Tibial artery (tissue), 4 donors: Measurements from ENCODE around the gene ACTA2.

Experiments
- DNase-seq, 2 donors: peaks; one replicate each; pipeline ENCODE4 v3.0.0-alpha.2; 2019
- H3K27ac ChIP-seq, 2 donors: fragments of 200-600 bp; sonication (generic) in 1 of 2; 1 replicate in 1 of 2; 2 replicates in 1 of 2; pipeline ENCODE4 v1.5.1; 2018 to 2019; ENCODE audit warnings: mild to moderate bottlenecking in 1 of 2
- H3K27me3 ChIP-seq, 2 donors: fragments of 200-600 bp; sonication (generic) in 1 of 2; one replicate each; pipeline versions ENCODE4 v1.5.1 to v1.6.0; 2016 to 2019
- H3K36me3 ChIP-seq, 3 donors: fragments of 200-600 bp; sonication (generic) in 2 of 3; one replicate each; pipeline ENCODE4 v1.5.1; 2016 to 2019; ENCODE audit warnings: mild to moderate bottlenecking in 2 of 3
- H3K4me1 ChIP-seq, 4 donors: fragments of 200-600 bp; sonication (generic) in 2 of 4; 1 replicate in 3 of 4; 2 replicates in 1 of 4; pipeline ENCODE4 v1.5.1; 2016 to 2019
- H3K4me3 ChIP-seq, 2 donors: fragments of 200-600 bp; sonication (generic) in 1 of 2; 1 replicate in 1 of 2; 2 replicates in 1 of 2; pipeline ENCODE4 v1.5.1; 2018 to 2019; ENCODE audit warnings: mild to moderate bottlenecking in 2 of 2
- H3K9me3 ChIP-seq, 3 donors: fragments of 200-600 bp; sonication (generic) in 1 of 3; one replicate each; pipeline ENCODE4 v1.5.1; 2016 to 2019
- CTCF ChIP-seq, 2 experiments: fragments of 200-600 bp in 1 of 2; fragments of 450-650 bp in 1 of 2; IDR thresholded peaks; one replicate each; pipeline ENCODE4 v1.5.1; 2017 to 2019; ENCODE audit warnings: antibody characterized with exemption in 2 of 2, mild to moderate bottlenecking in 1 of 2, moderate library complexity in 1 of 2
- intact Hi-C: fragments of 100-400 bp; cut with DNase I; formaldehyde crosslinking; loops from one replicate; pipeline ENCODE4 v1.15.0; 2023; ENCODE audit warnings: low total_unique reads

The ACTA2 gene

GRCh38 chr10:88961266-88961665 is 8.7 kb upstream of the ACTA2 start:
- intact Hi-C loops: no loop called here
- peak overlapping the region in 1 of 2 donors; percentile 23 for H3K27ac ChIP-seq

GRCh38 chr10:88960802-88961201 is 8.2 kb upstream of the ACTA2 start:
- intact Hi-C loops: no loop called here
- Histone ChIP-seq H3K36me3 (no peaks in the 10 kb centered on the region), H3K9me3 (no peaks in the 10 kb centered on the region), H3K4me1 (peaks cover 0 to 79% (median 10%) of the 10 kb centered on the region in 4 donors), H3K4me3 (no peak overlapping the region), H3K27me3 (no peaks in the 10 kb centered on the region), H3K27ac (peak overlapping the region in 1 of 2 donors; percentile 23)
- no peak for DNase-seq
- TF ChIP-seq CTCF (IDR thresholded peaks at IDR 0.05): no peak

More at GRCh38 chr10:88961266-88961665, 8.7 kb upstream of the ACTA2 start:
- DNase-seq: no peak
- no peak for TF ChIP-seq CTCF (IDR thresholded peaks at IDR 0.05)
- H3K9me3 ChIP-seq: no peaks in the 10 kb centered on the region
- no peaks in the 10 kb centered on the region for H3K27me3 ChIP-seq
- H3K36me3 ChIP-seq: no peaks in the 10 kb centered on the region
- H3K4me1 ChIP-seq: peaks cover 0 to 79% (median 14%) of the 10 kb centered on the region in 4 donors
- H3K4me3 ChIP-seq: no peak overlapping the region

- intact Hi-C loops: no loop called here
- Histone ChIP-seq H3K4me3 (no peak overlapping the region), H3K9me3 (no peaks in the 10 kb centered on the region), H3K4me1 (peaks cover 0 to 79% (median 9%) of the 10 kb centered on the region in 4 donors), H3K27ac (no peak overlapping the region), H3K36me3 (no peaks in the 10 kb centered on the region), H3K27me3 (no peaks in the 10 kb centered on the region)
- TF ChIP-seq CTCF (IDR thresholded peaks at IDR 0.05): no peak
- no peak for DNase-seq
Observed at GRCh38 chr10:88958721-88959120, 6.1 kb upstream of the ACTA2 start.

GRCh38 chr10:88957381-88957780 is 4.8 kb upstream of the ACTA2 start:
- H3K9me3 ChIP-seq: no peaks in the 10 kb centered on the region
- intact Hi-C loops: no loop called here
- no peaks in the 10 kb centered on the region for H3K27me3 ChIP-seq
- no peak for TF ChIP-seq CTCF (IDR thresholded peaks at IDR 0.05)
- peaks cover 0 to 73% (median 12%) of the 10 kb centered on the region in 4 donors for H3K4me1 ChIP-seq
- no peaks in the 10 kb centered on the region for H3K36me3 ChIP-seq
- peak overlapping the region in 1 of 2 donors; percentile 28 for H3K27ac ChIP-seq
- no peak for DNase-seq
- no peak overlapping the region for H3K4me3 ChIP-seq

- H3K4me1 ChIP-seq: peaks cover 0 to 45% (median 12%) of the 10 kb centered on the region in 4 donors
- no peaks in the 10 kb centered on the region for H3K9me3 ChIP-seq
- peak overlapping the region; percentile 2 to 9 for H3K4me3 ChIP-seq
- H3K27ac ChIP-seq: peak overlapping the region; percentile 88 to 89
- no peaks in the 10 kb centered on the region for H3K27me3 ChIP-seq
- TF ChIP-seq CTCF (IDR thresholded peaks at IDR 0.05): no peak
- DNase-seq: no peak
- H3K36me3 ChIP-seq: peaks cover 0 to 16% (median 15%) of the 10 kb centered on the region in 3 donors
- intact Hi-C loops: no loop called here
Observed at GRCh38 chr10:88954458-88955083, 2.0 kb upstream of the ACTA2 start.
